ENCODE measurements around the gene CARD9.
A peak's percentile ranks its signal among the peaks of the same experiment; 100 is the strongest.

Gene CARD9

DNA sequence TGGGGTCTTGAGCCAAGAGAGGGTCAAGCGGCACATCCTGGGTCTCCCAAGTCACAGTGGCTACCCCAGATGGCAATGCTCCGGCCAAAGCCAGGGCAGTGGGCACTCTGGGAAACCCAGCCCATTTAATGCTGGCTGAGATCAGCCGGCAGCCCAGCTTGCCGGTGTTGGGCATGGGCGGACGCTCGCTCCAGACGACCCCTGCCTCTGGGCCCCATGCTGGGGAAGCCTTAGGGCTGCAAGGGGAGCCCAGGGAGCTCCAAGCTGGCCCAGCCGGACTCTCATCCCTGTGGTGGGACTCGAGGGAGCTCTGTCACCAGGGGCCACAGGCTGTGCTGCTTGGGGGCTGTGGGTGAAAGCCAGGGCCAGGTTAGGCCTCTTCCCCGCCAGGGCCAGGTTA lies 5.9 kb upstream of the CARD9 start:
- no peak for DNase-seq

DNA sequence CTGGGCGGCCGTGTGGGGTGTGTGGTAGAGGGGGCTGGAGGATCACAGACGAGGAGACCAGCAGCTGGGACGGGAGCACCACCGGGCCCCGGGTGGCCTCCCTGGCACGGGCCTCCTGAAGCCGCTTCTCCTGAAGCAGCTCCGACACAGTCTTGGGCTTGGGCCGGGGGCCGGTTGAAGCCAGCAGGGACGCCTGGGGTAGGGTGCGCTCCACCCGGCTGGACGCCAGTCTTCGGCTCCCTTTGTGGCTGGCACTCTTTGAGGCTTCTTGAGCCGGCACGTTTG lies 5.5 kb upstream of the CARD9 start:
- DNase-seq = no peak

DNA sequence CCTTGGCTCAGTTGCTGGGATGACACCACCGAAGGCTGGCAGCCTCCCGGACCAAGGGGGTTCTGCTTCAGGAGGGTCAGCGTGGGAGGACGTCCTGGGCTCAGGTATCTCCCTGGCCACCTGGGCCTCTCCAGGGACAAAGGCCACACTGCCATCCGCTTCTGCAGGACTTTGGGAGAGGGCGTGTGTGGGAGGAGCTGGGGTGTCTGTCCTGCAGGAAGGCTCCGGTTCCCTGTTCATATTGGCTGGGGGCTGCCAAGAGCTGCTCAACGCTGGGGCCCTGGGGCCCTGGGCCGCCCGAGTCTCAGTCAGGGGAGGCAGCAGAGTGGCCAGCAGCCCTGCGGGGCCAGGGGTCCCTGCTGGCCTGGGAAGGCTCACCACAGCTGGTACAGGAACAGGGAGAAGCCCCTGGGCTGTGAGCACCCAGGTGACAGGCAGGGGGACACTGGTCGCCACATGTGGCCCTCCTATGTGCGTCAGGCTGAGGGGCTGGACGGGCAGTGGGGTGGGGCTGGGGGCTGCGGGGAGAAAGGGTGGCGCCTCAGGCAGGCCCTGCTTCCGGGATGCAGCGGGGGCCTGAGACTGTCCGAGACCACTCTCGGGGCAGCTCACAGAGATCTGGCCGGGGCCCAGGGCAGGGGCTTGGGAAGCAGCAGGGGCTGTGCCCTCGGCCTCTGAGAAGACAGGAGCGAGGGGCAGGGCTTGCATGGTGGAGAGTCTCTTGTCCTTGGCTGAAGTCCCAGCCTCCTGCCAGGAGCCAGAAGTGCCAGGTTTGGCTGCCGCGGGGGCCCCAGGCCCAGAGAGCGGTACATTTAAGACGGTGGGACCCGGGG lies 4.9 kb upstream of the CARD9 start:
- no peak for DNase-seq

DNA sequence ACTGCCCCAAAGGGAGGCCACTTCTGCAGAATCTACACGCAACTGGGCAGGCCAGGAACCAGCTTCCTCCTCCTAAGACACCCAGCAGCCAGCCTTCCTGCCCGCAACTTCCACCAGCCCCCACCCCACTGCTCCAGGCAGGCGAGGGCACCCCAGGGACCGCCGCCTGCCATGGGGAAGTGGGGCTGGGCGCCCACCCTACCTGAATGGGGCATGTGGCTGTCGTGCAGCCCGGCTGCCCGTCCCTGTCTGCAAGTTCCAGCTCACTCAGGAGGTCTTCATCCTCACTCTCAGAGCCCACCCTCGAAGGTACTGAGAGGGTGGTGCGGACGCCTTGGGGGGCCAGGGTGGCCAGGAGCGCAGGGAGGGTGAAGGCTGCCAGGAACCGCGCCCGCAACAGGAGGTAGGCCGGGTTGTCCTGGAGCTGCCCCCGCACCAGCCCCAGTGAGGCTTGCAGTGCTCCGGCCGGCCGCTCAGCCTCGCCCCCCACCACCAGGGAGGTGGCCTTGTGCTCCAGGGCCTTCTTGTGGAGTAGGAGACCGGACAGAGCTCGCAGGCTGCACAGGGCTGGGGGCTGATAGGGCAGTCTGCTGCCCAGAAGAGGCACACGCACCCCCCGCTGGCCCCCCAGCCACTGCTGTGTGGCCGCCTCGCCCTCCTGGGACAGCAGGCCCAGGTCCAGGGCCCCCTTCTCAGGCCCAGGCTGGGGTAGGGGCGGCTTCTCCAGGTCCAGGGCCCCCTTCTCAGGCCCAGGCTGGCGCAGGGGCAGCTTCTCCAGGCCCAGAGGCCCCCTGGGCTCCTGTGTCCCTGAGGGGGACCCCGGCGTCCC lies 4.1 kb upstream of the CARD9 start:
- no peak for DNase-seq

DNA sequence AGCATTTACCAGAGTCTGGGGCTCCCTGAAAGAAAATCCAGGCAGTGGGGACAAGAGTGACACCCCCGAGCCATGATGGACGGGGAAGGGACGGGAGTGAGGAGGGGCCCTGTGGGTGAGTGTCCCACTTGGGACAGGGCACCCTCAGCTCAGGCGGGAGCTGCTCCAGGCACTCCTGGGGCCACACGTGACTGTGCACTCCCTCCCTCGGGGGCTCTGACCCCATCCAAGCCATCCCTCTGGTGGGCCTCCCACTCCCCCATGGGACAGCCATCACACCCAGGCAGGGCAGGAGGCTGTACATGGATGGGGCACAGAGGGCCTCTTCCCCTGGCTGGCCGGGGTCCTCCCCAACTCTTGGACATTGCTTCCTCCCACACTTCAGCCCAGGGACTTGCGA lies 3.0 kb upstream of the CARD9 start:
- DNase-seq = no peak

DNA sequence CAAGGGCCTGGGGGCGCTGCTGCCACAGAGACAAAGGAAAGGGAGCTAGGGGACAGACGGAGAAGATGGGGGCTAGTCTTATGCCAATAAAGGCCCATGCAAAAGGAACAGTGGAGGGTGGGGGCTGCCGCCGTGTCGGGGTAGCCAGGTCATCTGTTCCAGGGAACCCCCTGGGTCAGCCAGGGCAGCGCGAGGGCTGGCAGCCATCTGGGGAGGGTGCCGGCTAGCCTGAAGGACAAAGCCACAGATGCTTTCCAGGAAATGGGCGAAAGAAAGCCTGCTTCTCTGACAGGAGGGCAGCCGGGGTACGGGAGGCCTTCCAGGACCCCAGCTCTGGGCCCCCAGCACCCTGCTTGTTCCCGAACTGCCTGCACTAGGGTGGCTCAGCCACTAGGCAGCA lies 1.6 kb upstream of the CARD9 start:
- no peak for DNase-seq

DNA sequence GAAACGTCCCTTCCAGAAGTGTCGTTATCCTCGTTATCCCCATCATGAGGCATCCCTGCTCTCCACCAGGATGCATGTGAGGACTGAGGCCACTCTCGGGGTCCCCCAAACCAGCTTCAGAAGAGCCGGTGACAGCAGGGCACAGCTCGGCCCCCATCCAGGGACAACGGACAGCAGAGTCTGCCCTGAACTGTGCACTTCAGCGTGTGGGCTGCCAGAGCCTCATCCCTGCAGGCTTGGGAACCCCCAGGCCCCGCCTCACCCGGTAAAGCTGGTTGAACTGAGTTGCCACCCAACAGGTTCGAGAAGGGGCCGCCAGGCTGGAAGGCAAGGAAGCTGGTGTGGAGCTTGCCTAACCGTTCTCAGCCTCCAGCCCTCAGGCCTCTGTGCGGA lies 710 bp upstream of the CARD9 start:
- DNase-seq = no peak

DNA sequence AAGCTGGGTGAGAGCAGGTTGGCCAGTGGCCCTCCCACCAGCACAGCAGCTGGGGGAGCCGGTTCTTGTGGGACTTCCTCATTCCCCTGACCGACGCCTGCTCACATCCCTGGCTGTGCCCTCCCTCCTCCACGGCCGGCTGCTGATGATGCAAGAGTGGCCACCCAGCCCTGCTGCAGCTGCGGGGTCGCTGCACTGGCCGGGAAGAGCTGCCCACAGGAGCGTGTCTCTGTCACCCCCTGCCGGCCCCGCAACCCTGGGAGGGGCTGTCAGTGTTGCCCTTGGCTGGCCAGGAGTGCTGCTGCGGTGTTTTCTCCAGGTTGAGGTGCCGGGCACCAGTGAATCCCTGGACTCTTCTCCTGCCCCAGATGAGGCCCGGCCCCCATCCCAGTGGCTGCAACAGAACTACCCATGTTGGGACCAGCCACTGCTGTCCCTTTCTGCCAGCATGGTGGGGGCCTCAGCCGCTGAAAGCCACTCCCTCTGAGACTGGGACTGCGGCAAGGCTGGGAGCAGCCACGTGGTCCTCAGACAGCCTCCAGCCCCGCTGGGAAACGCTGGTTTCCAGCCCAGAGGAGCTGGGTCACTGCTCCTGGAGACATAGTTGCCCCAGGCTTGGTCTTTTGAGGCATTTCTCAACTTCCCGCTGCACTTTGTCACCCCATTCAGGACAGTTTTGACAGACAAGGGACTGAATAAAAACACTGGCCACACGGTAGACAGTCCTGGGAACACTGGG lies 739 bp downstream of the CARD9 start:
- DNase-seq = no peak

DNA sequence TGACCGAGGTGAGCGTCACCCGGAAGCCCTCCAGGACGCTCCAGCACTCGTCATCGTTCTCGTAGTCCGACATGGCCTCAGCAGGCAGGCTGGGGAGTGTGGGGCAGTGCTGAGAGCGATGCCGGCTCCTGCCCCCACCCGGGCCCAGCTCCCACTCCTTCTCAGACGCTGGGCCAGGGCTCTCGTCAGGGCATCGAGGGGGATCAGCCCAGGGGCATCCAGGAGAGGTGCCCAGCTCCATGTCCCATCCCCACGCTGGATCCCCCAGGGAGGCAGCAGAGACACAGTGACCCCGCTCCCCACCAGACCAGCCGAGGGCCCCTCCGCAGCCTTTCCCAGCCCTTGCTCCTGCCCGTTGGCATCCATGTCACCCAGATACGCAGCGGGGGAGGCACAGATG lies 1.5 kb downstream of the CARD9 start:
- no peak for DNase-seq

DNA sequence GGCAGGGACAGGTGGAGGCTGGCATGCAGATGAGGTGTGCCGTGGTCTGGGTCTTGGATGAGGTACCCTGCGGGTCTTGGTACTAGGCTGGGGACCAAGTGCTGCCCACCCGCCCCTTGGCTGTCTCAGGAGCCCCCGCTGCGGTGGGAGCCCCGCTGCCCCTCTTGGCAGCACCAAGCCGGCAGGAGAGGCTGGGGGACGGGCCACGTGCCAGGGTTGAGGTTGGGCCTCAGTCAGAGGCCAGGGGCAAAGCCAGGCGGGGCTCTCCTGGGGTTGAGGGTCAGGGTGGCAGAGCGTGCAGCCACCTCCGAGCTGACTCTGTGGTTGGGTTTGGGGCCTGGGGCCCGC lies 2.0 kb downstream of the CARD9 start:
- no peak for DNase-seq

DNA sequence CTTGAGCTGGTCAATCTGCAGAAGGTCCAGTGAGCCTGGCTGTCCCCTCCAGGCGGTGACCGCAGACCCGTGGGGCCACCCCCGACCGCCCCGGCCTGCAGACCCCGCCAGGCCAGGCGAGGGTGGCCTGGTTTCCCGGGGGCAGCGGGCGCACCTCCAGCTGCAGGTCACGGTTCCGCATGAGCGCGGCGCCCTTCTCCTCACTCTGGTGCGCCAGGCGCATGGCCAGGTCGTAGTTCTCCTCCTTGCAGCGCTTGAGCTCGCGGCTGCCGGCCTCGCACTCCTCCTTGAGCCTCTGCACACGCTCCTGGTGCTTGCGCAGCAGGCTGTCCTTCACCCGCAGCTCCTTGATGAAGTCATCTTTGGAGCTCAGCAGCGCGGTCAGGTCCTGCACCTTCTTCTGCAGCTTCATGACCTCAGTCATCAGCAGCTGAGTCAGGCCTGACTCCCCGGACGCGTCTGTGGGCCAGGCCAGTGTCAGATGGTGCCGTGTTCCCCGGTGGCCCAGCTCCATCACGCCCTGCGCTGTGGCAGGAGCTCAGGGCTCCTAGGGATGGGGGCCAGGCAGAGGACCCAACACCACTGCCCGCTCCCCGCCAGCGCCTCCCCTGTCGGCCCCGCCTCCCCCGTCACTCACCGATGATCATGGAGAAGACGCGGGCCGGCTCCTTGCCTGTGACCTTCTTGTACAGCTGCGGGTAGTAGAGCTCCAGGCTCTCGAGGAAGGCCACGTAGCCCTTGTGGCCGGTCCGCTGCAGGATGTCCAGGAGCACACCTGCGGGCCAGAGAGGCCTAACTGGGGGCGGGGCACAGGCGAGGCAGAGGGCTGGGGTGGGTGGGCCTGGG lies 2.6 kb downstream of the CARD9 start:
- no peak for DNase-seq

DNA sequence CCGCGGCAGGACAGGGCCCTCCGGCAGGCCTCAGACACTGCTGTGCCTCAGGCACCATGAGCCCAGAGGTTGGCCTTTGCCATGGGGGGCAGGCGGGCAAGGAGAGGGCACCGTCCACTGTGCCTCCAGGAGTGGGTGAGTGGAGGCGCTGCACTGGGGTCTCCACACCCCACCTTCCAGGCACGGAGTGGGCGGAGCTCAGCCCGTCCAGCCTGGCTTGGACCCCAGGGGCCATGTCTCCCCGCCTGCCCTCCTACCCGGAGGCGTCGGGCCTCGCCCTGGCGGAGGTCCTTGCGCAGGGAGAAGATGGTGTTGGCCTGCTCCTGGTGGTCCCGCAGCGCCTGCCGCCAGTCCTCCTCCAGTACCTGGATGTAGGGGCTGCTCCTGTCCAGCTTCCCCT lies 3.4 kb downstream of the CARD9 start:
- DNase-seq = no peak

DNA sequence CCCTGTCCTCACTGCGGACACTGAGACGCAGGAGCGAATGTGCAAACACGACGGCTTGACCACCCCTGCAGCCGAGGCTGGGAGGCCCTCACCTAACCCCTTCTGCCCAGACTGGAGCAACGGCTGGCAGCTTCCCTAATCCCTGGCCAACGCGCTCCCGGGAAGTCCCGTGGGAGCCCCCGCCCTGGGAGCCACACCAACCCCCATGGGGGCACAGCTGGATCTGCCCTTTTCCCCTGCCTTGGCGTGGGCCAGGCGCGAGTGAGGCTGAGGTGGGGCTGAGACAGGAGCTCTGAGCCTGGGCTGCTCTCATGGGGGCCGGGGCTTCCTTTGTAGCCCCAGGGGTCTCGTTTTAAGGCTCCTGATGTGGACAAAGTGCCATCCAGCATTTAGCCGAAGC lies 5.3 kb downstream of the CARD9 start:
- no peak for DNase-seq

DNA sequence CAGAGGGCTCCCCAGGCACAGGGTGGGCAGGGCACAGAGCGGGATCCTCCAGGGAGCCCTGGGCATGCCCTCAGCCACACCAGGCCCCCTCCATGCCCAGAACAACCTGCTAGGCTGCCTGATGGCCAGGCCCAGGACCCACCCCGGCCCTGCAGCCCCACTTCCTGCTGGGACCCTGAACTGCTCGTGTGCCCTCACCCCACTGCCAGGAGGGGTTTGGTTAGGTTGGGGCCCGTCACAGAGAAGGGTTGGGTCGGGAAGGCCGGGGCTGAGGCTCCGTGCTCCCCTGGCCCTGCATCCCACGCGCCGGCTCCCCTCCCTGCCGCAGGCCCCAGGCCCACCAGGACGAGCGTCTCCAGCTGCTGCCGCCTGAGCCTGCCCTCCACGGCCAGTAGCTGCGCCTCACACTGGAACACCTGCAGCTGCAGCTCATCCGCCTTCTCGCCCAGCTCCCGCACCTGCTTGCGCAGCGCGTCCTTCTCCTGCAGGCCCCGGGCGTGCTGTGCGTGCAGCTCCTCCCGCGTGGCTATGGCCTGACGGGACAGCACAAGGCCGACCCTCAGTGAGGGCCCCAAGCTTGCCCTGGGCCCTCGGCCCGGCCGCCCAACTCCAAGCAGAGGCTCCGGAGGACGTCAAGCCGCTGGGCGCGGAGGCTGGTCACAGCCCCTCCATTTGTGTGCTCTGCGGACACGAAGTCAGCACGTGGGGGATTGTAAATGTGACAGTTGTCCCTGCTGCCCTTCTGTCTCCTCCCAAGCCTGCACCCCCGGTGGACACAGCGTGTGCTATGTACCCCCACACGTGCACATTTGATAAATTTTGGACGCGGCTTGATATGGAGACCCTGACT lies 5.9 kb downstream of the CARD9 start:
- DNase-seq = no peak

DNA sequence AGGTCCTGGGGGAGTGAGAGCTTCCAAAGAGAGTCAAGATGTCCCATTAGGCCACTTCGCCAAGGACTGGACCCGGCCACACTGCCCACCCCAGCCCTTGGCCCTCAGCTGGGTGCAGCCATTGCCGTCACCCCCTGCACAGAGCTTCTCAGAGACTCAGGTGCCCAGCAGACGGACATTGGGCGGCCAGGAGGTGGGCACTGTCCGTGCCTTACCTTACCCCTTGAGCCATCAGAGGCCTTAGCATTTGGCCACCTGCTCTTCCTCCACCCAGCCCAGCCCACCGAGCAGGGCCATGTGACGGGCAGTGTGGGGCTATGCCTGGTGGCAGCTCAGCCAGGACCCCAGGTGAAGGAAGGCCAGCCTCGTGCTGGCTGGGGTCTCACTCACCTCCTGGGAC lies 6.6 kb downstream of the CARD9 start:
- DNase-seq = no peak

DNA sequence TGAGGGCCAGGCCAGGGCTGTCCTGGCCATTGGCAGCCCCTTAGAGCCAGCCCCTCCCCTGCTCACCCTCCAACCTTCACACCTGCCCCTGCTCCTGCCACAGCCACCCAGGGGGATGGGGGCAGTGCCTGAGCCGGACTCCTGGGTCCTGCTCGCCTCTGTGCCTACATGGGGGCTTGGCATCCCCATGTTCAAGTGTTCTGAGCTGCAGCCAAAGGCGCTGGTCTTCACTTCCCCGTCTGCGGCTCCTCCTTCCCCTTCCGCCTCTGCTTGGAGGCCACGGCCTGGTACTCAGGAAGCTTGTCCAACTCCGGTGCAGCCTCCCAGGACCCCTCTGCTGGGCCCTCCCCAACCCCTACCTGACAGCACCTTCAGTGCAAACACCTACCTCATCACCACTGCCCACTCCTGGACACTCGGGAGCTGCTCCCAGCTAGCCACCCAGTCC lies 7.7 kb downstream of the CARD9 start:
- DNase-seq = no peak

DNA sequence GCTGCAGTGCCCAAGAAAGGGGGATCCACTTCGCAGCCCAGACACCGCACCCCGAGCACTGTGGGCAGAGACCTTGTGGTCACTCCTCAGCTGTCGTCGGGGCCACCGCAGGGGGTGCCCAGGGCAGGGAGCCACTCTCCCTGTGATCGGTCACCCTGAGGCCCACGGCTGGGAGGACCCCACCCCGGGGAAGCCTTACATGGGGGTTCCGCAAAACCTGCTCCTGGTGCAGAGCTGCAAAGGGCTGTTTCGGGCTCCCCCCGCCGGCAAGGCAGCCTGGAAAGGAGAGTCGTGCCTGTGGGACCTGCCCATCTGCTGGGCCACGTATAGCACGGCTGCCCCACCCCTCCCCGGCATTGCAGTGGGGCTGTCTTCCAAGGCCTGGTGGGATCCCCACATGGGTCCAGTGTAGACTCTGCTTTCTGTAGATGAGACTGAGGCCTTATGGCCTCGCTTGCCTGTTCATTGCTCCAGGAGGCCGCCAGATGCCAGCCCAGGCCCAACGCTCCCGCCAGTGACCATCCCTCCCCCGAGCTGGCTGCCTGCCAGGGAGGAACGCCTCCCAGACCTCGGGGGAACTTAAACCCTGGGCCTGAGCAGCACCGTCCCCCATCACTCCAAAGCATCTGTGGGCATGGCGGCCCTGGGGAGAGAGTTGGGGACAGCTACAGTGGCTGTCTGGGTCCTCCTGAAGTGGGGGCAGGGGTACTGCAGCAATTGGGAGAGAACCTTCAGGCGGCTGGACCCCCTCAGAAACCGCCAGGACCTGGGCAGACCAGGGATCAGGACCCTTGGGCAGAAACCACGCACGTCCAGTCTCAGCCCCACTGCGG lies 8.3 kb downstream of the CARD9 start:
- DNase-seq = no peak

DNA sequence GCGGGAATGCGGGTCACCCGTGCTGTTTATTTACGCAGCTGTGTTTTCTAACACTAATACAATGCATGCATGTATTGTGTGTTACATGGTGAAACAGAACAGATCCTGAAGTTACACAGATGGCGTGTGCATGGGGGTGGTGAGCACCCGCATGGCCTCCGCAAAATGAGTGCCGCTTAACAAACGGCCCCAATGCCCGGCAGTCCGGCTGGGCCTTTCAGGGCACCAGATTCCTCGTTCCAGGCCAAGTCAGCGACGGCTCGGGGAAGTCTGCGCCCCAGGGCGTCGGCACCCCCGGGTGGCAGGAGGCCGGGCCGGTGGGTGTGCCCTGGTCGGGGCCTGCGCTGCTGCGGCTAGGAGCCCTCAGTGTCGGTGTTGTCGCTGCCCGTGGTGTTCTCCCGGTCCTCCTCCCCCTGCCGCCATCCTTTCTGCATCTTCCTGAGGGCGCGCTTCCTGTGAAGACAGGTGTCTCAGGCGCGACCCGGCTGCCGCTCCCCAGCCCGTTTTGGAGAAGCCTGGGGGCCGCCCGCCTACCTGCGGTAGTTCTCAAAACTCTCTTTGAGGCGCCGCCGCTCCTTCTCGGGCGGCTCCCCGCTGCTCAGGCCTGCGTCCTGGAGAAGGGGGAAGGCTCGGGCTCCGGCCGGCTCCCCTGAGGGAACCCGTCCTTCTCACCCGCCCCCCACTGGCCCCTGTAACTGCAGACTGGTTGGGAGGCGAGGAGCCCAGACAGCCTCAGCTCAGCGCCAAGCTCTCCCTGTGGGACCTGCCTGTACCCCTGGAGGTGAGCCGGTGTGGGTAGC lies 9.3 kb downstream of the CARD9 start:
- peak; percentile 46 for DNase-seq

DNA sequence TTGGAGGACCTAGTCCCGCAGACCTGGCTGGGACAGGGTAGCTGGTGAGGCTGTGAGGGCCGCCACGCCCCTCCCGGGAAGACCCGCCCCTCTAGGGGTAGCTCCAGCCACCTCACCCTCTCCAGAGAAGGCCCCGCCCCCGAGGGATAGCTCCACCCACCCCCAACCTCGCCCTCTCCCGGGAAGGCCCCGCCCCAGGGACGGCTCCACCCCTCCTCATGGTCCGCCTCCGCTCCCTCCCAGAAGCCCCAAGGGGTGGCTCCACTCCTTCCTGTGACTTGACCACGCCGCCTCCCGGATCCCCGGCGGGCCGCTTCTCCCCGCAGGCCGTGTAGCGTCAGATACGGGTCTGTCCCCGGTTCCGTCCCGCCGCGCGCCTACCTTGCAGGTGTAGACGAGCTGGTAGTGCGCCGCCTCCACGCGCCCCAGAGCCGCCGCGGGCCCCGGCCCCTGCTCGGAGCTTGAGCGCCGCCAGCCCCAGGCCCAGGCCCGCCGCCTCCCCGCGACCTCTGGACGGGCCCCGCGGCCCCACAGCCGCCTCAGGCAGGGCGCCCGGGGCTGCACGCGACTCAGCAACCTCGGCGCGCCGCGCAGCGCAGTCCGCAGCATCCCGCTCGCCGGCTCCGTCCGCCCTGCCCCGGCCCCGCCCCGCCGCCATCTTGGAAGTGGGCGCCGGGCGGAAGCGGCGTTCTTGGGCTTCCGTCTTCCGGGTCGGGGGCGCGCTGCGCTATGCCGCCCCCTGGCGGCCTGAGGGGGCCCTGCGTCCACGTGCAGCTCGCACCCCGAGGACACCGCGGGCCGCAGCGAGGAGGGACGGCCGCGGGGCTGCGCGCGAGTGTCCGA lies 10.1 kb downstream of the CARD9 start, which contains the start of gene DNLZ:
Gene DNLZ (minus strand): TSS at position 639 of the 843 bp plus-strand sequence. CDS start 30 bp downstream, at position 609.
- DNase-seq = peak; percentile 65
